MV-4-11 (cell line): ENCODE measurements around the gene CSMD2.

Experiments
- DNase-seq: peaks from one replicate; lab custom pipeline; 2025; lab: John Stamatoyannopoulos, UW

The CSMD2 gene

DNA sequence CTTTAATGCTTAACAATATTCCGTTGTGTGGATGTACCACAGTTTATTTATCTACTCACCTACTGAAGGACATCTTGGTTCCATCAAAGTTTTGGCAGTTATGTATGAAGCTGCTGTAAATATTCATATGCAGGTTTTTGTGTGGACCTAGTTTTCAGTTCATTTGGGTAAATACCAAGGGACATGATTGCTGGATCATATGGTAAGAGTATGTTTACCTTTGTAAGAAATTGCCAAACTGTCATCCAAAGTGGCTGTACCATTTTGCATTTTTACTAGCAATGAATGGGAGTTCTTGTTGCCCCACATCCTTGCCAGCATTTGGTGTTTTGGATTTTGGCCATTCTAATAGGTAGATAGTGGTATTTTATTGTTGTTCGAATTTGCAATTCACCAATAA is 682.6 kb downstream of the CSMD2 start:
- DNase-seq = no peak

DNA sequence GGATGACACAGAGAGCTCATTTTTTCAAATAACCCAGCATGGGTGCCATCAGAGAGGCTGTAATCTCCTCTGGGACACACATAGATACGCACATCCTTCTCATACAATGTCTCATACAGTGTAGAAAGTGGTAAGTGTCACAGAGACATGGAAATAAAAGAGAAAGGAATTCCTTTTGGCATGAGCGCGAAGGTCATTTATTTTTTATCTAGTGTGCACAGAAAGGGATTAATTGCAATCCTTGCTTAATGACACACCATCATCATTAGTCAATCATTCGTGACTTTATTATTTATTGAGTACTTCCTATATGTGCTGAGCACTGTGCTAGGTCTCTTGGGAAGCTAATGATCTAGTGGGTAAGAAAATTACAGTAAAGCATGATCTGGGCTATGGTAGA is 687.6 kb downstream of the CSMD2 start:
- no peak for DNase-seq

DNA sequence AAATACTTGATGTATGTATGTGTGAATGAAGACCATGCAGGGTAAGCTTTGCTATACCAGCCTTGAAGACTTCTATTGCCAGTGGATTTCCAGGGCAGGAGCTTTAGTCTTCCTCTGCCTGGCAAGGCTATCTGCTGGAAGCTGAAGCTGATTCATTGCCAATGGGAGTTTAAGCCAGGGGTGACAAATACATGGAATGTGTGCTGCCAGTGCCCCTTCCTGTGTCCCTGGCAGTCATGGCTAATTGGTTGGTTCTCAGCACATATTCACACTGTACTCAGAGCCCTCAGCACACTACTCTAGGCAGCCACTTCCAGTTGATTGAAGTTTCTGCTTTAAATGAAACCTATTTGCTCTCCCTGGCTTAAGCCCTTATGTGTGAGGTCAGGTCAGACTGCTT is 691.1 kb downstream of the CSMD2 start:
- DNase-seq = no peak

DNA sequence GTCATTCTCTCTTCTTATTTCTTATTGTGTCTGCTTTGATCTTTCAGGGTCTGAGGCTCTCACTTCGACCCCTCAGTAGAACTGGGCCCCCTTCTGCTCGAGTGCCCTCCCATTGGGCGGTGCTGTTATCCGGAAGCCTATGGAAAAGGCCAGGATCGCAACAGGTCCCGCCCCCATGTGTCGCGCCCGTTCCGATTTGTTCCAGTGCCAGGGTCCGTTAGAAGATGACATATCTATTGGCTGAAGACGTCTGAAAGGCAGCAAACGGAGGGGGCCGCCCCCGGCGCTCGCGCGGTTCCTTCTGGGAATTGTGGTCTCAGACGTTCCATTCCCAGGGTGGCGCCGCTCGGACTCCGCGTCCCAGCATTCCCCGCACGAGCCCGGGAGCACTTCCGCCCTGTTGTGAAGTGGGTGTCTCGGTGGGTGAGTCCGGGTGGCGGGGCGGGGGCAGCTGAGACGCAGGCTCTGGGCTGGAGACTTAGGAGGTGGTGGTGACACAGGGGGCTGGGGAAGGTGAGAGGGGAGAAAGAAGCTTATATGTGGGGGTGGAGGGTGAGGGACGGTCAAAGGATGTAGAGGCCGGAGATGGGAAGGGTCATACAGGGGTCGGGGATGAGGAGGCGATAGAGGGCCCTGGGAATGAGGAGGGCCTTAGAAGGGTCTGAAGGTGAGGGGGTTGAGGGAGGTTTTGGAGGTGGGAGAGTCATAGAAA is 692.6 kb downstream of the CSMD2 start, which contains the start of gene ZSCAN20:
TSS of gene ZSCAN20 (plus strand) at position 377 of the 712 bp plus-strand sequence. CDS start 6,644 bp downstream, outside the sequence.
- DNase-seq = peak; percentile 98

DNA sequence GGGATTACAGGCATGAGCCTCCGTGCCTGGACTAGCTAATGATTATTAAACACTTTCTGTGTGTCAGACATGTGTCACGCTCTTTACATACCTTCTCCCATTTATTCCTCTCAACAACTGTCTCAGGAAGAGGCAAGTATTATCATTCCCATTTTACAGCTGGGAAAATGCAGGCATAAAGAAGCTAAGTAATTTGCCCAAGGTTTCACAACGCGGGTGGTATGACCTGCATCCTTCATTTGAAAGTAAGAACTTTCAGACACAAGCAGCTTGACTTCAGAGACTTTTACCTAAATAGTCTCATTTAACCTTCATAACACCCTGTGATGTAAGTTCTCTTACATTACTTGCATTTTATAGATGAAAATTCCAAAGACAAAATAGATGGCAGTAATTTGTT is 693.6 kb downstream of the CSMD2 start:
- no peak for DNase-seq

DNA sequence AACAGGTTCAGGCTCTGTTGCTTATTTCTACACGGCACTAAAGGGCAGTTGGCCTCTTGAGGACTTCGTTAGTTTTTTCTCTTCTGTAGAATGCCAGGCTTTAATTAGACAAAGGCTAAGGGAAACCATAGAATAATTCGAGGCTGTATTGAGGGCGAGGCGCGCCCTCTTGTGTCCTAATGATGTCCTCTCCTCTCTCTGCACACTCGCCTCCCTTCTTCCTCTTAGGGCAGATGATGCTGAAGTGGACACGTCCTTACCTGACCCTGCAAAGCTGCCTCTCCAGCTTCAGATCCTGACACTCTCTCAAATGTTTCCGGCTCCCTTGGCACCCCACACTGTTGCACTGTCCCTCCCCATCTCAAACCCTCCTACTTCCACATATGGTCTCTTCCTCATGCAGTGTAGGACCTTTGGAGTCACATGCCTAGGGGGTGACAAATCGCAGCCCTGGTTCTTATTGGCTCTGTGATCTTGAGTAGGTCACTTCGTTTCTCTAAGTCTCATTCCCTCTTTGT is 694.5 kb downstream of the CSMD2 start:
- peak; percentile 88 for DNase-seq

DNA sequence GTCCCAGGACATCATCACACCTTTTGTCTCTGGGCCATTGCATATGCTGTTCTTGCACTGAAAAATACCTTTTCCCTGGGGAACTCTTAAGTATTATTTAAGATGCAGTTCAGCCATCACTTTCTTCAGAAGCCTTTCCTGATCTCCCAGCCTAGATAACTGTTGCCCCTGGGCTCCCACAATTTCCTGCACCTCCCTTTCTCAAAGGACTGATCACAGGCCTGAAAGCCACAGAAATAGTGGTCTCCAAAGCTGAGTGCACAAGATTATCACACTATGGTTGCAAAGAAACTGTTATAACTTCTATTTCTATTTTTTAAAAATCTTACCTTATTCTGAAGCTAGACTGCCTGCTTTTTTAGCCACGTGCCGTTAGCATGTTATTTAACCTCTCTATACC is 695.3 kb downstream of the CSMD2 start:
- no peak for DNase-seq

DNA sequence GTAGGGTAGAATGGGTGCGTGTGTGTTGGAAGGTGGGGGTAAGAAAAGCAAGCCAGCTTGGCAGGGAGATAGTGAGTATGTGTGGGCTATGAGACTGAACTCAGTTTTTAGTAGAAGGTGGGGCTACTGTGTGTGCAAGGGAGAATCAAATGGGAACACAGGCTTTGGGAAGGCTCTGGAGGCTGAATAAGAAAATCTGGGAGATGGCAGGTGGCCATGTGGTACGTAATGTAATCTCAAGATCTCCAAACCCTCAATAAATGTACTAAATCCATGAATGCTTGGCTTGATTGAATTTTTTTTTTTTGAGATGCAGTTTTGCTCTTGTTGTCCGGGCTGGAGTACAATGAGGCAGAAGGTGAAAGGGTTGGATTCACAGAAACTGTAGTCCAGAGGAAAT is 696.1 kb downstream of the CSMD2 start:
- no peak for DNase-seq

DNA sequence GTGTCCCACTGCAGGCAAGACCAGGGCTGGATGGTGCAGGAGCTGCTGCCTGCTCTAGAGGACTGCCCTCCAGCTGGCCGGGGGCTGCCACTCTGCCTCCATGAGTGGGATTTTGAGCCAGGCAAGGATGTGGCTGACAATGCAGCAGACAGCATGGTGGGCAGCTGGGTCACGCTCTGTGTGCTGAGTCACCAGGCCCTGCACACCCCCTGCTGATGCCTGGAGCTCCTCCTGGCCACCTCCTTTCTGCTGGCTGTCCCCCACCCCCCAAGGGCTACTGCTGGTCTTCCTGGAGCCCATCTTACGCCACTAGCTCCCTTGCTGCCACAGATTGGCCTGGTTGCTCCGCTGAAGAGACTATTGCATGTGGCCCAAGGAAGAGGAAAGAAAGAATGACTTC is 696.5 kb downstream of the CSMD2 start:
- no peak for DNase-seq

DNA sequence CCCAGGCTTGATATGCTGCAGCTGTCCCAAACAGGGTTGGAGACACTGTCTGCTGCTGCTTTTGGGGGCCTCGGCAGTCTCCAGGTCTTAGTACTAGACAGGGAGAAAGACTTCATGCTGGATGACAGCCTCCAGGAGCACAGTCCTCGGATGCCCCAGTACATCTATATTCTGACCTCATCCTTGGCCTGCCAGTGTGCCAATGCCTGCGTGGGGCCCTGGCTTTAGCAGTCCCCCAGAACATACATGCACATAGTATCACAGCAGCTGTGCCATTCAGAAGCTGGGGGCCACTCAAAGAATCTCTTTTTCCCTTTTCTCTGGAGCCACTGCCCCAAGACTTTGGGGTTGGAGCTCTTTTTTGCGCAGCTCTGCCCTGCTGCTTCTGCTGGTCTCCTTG is 697.0 kb downstream of the CSMD2 start:
- DNase-seq = no peak

DNA sequence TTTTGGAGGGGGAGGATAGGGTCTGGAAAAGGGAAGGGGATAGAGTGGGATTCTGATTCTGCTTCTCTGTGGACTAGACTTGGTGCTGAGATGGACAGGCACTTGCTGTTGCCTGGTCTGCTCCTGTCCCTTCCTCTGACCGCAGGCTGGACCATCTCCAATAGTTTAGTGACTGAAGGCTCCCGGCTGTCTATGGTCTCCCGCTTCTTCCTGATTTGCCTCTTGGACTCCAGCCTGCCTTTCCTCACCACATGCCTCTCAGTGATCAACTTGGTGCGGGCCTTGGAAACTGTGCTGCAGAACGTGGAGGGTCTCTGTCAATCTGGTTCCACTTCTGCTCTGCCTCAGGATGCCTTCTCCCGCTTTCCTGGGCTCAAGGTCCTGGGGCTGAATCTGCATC is 698.9 kb downstream of the CSMD2 start:
- DNase-seq = no peak

DNA sequence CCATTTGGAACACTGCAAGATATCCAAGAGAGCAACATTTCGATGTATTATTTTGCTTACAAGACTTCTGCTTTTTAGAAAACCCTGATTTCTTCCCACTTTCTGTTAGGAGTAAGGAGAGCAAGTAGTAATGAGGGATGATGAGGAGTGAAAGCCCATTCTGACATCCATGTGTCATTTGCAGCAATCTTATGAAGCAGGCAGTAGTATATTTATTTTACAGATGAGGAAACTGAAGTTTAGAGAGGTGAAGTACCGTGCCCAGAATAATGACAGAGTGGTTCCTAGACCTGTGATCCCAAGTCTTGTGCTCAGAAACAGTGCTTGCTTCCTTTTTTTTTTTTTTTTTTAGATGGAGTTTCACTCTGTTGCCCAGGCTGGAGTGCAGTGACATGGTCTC is 699.7 kb downstream of the CSMD2 start:
- DNase-seq = no peak

DNA sequence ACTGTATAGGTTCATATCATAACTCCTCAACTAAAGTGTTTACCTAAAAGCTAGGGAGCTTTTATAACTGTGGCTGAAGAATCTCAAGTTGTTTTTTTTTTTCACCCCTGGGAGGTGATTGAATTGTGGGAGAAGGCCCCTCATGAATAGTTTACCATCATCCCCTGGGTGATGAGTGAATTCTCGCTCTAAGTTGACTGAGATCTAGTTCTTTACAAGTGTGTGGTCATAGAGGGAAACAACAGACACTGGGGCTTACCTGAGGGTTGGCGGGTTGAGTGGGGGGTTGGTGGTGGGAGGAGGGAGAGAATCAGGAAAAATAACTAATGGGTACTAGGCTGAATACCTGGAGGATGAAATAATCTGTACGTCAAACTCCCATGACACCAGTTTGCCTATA is 700.5 kb downstream of the CSMD2 start:
- DNase-seq = no peak
